Measurements from ENCODE around the gene CHL1. TPM values are rescaled to one million over a fixed set of nuclear protein-coding genes. Genes with fewer than 3 reads are reported as not detected.

CHL1 gene
- total and polyA plus RNA-seq, 2 experiments from 2014 or later: 0.20 TPM; not detected in 1

GRCh38 chr3:192215-192929, 4.2 kb upstream of the CHL1 start:
- Histone ChIP-seq H3K4me2 (no peak overlapping the region), H3K4me3 (no peak overlapping the region), H3K9me3 (ENCODE audit: low read depth) (no peaks in the 10 kb centered on the region), H3K36me3 (replicated peaks; ENCODE audit: insufficient read depth, low read depth) (no peaks in the 10 kb centered on the region), H3K9me2 (replicated peaks; ENCODE audit: insufficient read depth) (no peaks in the 10 kb centered on the region), H3K27me3 (peaks cover 55% of the 10 kb centered on the region), H3K27ac (no peak overlapping the region), H3K4me1 (ENCODE audit: insufficient read depth) (peaks cover 4% of the 10 kb centered on the region), H3K79me2 (no peaks in the 10 kb centered on the region), H4K20me1 (ENCODE audit: insufficient read depth, poor library complexity, severe bottlenecking) (no peaks in the 10 kb centered on the region), H2AFZ (no peak overlapping the region)
- TF ChIP-seq, protein P1, sequence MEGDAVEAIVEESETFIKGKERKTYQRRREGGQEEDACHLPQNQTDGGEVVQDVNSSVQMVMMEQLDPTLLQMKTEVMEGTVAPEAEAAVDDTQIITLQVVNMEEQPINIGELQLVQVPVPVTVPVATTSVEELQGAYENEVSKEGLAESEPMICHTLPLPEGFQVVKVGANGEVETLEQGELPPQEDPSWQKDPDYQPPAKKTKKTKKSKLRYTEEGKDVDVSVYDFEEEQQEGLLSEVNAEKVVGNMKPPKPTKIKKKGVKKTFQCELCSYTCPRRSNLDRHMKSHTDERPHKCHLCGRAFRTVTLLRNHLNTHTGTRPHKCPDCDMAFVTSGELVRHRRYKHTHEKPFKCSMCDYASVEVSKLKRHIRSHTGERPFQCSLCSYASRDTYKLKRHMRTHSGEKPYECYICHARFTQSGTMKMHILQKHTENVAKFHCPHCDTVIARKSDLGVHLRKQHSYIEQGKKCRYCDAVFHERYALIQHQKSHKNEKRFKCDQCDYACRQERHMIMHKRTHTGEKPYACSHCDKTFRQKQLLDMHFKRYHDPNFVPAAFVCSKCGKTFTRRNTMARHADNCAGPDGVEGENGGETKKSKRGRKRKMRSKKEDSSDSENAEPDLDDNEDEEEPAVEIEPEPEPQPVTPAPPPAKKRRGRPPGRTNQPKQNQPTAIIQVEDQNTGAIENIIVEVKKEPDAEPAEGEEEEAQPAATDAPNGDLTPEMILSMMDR (IDR thresholded peaks at IDR 0.05; ENCODE audit: poor library complexity): no peak
- TF ChIP-seq EZH2 (IDR thresholded peaks at IDR 0.05; ENCODE audit: borderline replicate concordance) (no peak), EZH2phosphoT487 (IDR thresholded peaks at IDR 0.05; ENCODE audit: low read depth, severe bottlenecking, unreplicated experiment) (no peak)
- DNase-seq (ENCODE audit: low spot score): no peak
- WGBS (ENCODE audit: low lambda C conversion rate, missing lambda C conversion rate): 90% methylated on average over 22 of the region's 25 CpGs

GRCh38 chr3:194001-194400, 2.6 kb upstream of the CHL1 start:
- H3K27me3 ChIP-seq: peaks cover 71% of the 10 kb centered on the region
- no peaks in the 10 kb centered on the region for H4K20me1 ChIP-seq (ENCODE audit: insufficient read depth, poor library complexity, severe bottlenecking)
- peaks cover 10% of the 10 kb centered on the region for H3K4me1 ChIP-seq (ENCODE audit: insufficient read depth)
- H3K27ac ChIP-seq: no peak overlapping the region
- no peak overlapping the region for H3K4me3 ChIP-seq
- 86% methylated on average over 2 of the region's 2 CpGs for WGBS (ENCODE audit: low lambda C conversion rate, missing lambda C conversion rate)
- no peaks in the 10 kb centered on the region for H3K36me3 ChIP-seq (replicated peaks; ENCODE audit: insufficient read depth, low read depth)
- no peaks in the 10 kb centered on the region for H3K9me3 ChIP-seq (ENCODE audit: low read depth)
- H2AFZ ChIP-seq: no peak overlapping the region
- no peak overlapping the region for H3K4me2 ChIP-seq
- no peaks in the 10 kb centered on the region for H3K79me2 ChIP-seq
- DNase-seq (ENCODE audit: low spot score): no peak
- no peak for TF ChIP-seq EZH2 (IDR thresholded peaks at IDR 0.05; ENCODE audit: borderline replicate concordance)
- no peak for TF ChIP-seq EZH2phosphoT487 (IDR thresholded peaks at IDR 0.05; ENCODE audit: low read depth, severe bottlenecking, unreplicated experiment)
- no peaks in the 10 kb centered on the region for H3K9me2 ChIP-seq (replicated peaks; ENCODE audit: insufficient read depth)

GRCh38 chr3:194421-194820, 2.1 kb upstream of the CHL1 start:
- 72% methylated on average over 3 of the region's 3 CpGs for WGBS (ENCODE audit: low lambda C conversion rate, missing lambda C conversion rate)
- H3K4me1 ChIP-seq (ENCODE audit: insufficient read depth): peaks cover 10% of the 10 kb centered on the region
- H3K4me3 ChIP-seq: no peak overlapping the region
- H3K9me2 ChIP-seq (replicated peaks; ENCODE audit: insufficient read depth): no peaks in the 10 kb centered on the region
- no peaks in the 10 kb centered on the region for H4K20me1 ChIP-seq (ENCODE audit: insufficient read depth, poor library complexity, severe bottlenecking)
- H3K27me3 ChIP-seq: peaks cover 75% of the 10 kb centered on the region
- H3K79me2 ChIP-seq: no peaks in the 10 kb centered on the region
- H3K27ac ChIP-seq: no peak overlapping the region
- TF ChIP-seq EZH2 (IDR thresholded peaks at IDR 0.05; ENCODE audit: borderline replicate concordance) (no peak), EZH2phosphoT487 (IDR thresholded peaks at IDR 0.05; ENCODE audit: low read depth, severe bottlenecking, unreplicated experiment) (no peak)
- TF ChIP-seq, protein P1 (IDR thresholded peaks at IDR 0.05; ENCODE audit: poor library complexity): no peak
- H3K4me2 ChIP-seq: no peak overlapping the region
- H3K9me3 ChIP-seq (ENCODE audit: low read depth): no peaks in the 10 kb centered on the region
- H2AFZ ChIP-seq: no peak overlapping the region
- H3K36me3 ChIP-seq (replicated peaks; ENCODE audit: insufficient read depth, low read depth): no peaks in the 10 kb centered on the region
- DNase-seq (ENCODE audit: low spot score): no peak

- Histone ChIP-seq H3K27me3 (peaks cover 88% of the 10 kb centered on the region), H3K27ac (no peak overlapping the region), H2AFZ (no peak overlapping the region), H3K9me2 (replicated peaks; ENCODE audit: insufficient read depth) (no peaks in the 10 kb centered on the region), H3K36me3 (replicated peaks; ENCODE audit: insufficient read depth, low read depth) (no peaks in the 10 kb centered on the region), H3K4me2 (no peak overlapping the region), H3K9me3 (ENCODE audit: low read depth) (no peaks in the 10 kb centered on the region), H3K4me3 (no peak overlapping the region), H4K20me1 (ENCODE audit: insufficient read depth, poor library complexity, severe bottlenecking) (no peaks in the 10 kb centered on the region), H3K4me1 (ENCODE audit: insufficient read depth) (peaks cover 10% of the 10 kb centered on the region), H3K79me2 (no peaks in the 10 kb centered on the region)
- DNase-seq (ENCODE audit: low spot score): no peak
- TF ChIP-seq EZH2phosphoT487 (IDR thresholded peaks at IDR 0.05; ENCODE audit: low read depth, severe bottlenecking, unreplicated experiment): no peak
- no peak for TF ChIP-seq EZH2 (IDR thresholded peaks at IDR 0.05; ENCODE audit: borderline replicate concordance)
- TF ChIP-seq, protein P1 (IDR thresholded peaks at IDR 0.05; ENCODE audit: poor library complexity): no peak
- WGBS (ENCODE audit: low lambda C conversion rate, missing lambda C conversion rate): 61% methylated on average over 6 of the region's 6 CpGs
Observed at GRCh38 chr3:195666-196065, 897 bp upstream of the CHL1 start.

Data from hepatocyte (in vitro differentiated cells).